22Rv1 (cell line): ENCODE measurements around the gene COIL.
A peak's percentile ranks its signal among the peaks of the same experiment; 100 is the strongest.

Experiments used
- H3K27ac ChIP-seq: fragments of 450-650 bp; 2 replicates; pipeline ENCODE4 v1.5.1; 2017
- ZFX ChIP-seq: fragments of 450-650 bp; IDR thresholded peaks from 2 replicates; pipeline ENCODE4 v1.6.1; 2017; ENCODE audit warnings: antibody characterized with exemption, borderline replicate concordance
- TF ChIP-seq, protein P1 (sequence below): fragments of 450-650 bp; IDR thresholded peaks from 2 replicates; pipeline ENCODE4 v1.5.1; 2017; ENCODE audit warnings: mild to moderate bottlenecking

COIL gene

DNA sequence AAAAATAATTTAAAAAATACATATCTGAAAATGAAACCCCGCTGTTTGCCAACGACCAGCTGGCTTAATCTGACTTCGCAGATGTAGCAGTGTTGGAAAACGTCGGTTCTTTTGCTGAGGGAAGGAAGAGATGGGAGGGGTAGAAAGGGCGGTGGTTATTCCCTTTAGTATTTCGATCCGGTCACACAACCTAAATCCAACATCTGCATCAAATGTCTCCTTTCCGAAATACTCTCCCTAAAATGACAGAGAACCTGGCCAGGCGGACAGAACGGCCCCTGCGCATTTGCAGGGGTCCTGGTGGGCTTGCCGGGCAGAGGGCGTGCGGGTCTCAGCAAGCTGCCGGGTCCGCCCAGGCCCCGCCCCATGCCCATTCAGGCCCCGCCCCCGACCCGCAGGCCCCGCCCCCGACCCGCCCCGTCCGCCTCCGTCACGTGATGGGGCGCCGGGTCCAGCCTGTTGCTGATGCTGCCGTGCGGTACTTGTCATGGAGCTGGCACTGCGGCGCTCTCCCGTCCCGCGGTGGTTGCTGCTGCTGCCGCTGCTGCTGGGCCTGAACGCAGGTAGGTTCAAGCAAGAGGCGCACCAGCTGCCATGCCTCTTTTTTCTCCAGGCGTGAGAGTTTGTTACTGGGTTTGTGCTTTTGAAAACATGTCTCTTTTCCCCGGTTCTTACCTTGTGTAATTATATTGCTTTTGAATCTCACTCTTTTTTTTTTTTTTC is 17.0 kb upstream of the COIL start, which contains the start of gene SCPEP1:
TSS of gene SCPEP1 (plus strand) at position 459 of the 723 bp plus-strand sequence. CDS start at position 488, 29 bp downstream.
- H3K27ac ChIP-seq, result peak within 1 kb of the TSS; percentile 52
- TF ChIP-seq ZFX, result no peak
- TF ChIP-seq, protein P1, sequence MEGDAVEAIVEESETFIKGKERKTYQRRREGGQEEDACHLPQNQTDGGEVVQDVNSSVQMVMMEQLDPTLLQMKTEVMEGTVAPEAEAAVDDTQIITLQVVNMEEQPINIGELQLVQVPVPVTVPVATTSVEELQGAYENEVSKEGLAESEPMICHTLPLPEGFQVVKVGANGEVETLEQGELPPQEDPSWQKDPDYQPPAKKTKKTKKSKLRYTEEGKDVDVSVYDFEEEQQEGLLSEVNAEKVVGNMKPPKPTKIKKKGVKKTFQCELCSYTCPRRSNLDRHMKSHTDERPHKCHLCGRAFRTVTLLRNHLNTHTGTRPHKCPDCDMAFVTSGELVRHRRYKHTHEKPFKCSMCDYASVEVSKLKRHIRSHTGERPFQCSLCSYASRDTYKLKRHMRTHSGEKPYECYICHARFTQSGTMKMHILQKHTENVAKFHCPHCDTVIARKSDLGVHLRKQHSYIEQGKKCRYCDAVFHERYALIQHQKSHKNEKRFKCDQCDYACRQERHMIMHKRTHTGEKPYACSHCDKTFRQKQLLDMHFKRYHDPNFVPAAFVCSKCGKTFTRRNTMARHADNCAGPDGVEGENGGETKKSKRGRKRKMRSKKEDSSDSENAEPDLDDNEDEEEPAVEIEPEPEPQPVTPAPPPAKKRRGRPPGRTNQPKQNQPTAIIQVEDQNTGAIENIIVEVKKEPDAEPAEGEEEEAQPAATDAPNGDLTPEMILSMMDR, result 0 out of 2 replicates have a peak, but pooled peaks have one; percentile 9

DNA sequence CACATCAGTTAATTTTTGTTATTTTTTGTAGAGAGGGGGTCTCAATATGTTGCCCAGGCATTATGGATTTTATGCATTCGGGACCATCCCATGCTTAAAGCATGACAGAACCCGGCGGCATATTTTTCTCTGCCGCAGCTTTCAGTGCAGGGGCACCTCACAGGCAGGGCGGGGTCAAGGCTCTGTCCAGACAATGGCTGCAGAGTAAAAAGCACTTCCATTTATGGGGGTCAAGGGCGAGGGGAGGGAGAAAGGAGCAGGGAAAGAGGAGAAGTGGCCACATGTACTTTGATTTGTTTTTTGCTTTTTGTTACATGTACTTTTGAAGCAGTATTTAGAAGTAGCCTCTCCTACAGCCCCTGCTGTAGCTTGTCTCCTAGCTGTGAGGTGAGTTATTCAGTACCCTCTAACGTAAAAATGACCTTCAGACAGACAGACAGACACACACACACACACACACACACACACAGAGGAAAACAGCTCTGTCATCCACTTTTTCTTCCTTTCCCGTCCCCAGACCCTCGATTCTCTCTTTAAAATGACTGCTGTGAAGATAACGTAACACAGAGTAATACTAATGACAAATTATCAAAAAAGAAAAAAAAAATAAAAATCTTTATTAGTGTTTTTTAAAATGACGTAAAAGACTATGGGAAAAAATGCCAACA is 16.2 kb upstream of the COIL start:
- TF ChIP-seq, protein P1, result no peak
- no peak for TF ChIP-seq ZFX
- H3K27ac ChIP-seq, result no peak overlapping the region

DNA sequence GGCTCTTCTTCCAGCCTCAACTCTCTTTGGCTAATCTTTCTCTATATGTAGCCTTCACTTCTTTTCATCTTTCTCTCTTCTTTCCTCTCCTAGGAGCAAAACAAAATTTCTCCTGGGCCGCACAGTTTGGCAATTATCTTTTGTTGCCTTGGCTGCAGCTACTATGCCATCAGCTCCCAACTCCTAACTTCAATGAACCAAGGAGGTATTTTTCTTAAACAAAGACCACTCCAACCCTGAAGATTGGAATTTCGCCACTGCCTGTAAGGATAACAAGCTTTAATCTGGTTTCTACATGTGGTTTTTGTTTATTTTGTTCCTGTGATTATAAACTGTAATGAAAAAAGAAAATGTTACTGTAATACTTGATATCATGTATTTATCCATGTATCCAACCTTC is 14.8 kb upstream of the COIL start:
- TF ChIP-seq, protein P1, result no peak
- TF ChIP-seq ZFX, result no peak
- H3K27ac ChIP-seq, result no peak overlapping the region

DNA sequence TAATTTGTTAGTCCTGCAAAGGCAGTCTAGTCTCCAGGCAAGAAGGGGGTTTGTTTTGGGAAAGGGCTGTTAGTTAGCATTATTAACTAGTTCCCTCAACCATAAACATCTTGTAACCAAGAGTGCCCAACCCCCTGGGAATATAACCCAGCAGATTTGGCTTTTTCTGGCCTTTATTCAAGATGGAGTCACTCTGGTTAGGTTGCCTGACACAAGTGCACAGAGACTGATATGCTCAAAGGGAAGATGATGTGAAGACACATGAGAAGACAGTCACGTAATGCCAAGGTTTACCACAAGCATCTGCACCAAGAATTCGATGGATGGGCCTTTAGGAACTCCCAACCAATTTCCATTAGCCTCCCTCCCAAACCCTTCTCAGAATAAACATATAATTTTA is 13.2 kb upstream of the COIL start:
- TF ChIP-seq ZFX, result no peak
- TF ChIP-seq, protein P1, result no peak

DNA sequence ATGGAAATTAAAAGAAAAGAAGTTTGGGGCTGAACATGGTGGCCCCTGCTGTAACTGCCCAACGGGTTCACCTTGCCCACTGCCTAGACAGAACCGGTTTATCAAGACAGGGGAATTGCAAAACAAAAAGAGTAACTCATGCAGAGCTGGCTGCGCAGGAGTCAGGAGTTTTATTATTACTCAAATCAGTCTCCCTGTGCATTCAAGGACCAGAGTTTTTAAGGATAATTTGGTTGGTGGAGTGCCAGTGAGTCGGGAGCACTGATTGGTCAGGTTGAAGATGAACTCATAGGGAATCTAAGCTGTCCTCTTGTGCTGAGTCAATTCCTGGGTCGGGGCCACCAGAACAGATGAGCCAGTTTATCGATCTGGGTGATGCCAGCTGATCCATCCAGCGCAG is 12.7 kb upstream of the COIL start:
- no peak overlapping the region for H3K27ac ChIP-seq
- TF ChIP-seq, protein P1, result no peak
- no peak for TF ChIP-seq ZFX

More for the DNA sequence above, 13.2 kb upstream of the COIL start:
- H3K27ac ChIP-seq, result no peak overlapping the region

DNA sequence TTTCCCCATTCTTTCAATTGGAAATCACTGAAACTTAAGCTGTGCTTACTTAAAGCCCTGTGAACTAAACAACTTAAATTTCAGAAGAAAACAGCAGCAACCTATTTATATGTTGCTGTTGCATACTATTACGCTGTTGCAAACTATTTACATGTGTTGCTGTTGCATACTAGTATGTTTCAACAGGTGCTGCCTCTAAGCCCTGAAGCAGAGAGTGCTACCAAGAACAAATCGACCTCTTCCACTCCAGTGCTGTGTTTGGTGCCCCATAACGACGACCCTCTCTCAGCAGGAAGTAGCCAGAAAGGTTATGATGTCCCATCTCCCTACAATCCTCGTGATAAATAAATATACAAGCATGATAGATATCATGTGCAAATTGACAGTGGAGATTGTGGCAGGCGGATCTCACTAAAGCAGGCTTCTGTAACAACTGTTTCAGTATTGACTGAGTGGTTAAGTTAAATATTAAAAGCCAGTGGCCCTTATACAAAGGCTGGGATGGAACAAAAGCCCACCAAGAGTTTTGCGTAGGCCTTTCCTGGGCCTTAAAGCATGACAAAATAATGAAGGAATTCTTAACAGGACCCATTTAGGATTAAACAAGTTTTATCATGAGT is 11.4 kb upstream of the COIL start:
- no peak overlapping the region for H3K27ac ChIP-seq
- TF ChIP-seq, protein P1, result no peak
- TF ChIP-seq ZFX, result no peak
